IMR-90 (cell line): ENCODE data around the gene ANXA4. TPM values are rescaled to one million over a fixed set of nuclear protein-coding genes. Genes with fewer than 3 reads are reported as not detected.

Experiments used
- ATAC-seq: fragments of 200-7000 bp; cut with Tn5 transposase; 2 replicates; pipeline ENCODE4 v1.9.1; 2020; ENCODE audit warnings: low read depth, mild to moderate bottlenecking, moderate library complexity
- BruUV-seq: library from RNA; stranded (reverse); fragments of 400-500 nt; replicated peaks from 2 replicates; lab custom pipeline; 2021; lab: Mats Ljungman, UMichigan
- CTCF ChIA-PET: fragments of 300-600 bp; formaldehyde crosslinking; extraction: SDS; loops from one replicate; lab custom pipeline; 2021; ENCODE audit warnings: antibody characterized with exemption; lab: Yijun Ruan, JAX
- POLR2A ChIA-PET: fragments of 300-600 bp; sonication (Branson Sonifier 250); formaldehyde crosslinking; loops from one replicate; lab custom pipeline; 2022; ENCODE audit warnings: antibody characterized with exemption; ENCODE audit not compliant: unreplicated experiment; lab: Charles Lee
- DNase-seq: peaks from one replicate; pipeline ENCODE4 v3.0.0; 2013
- H2AFZ ChIP-seq: replicated peaks from 2 replicates; pipeline ENCODE3; 2013; ENCODE audit warnings: low read length, mild to moderate bottlenecking; ENCODE audit not compliant: poor library complexity
- H2AK5ac ChIP-seq: 2 replicates; pipeline ENCODE4 v1.6.1; 2013; ENCODE audit warnings: low read depth, low read length, inconsistent platforms
- H2AK9ac ChIP-seq: replicated peaks from 2 replicates; pipeline ENCODE3; 2013; ENCODE audit warnings: mild to moderate bottlenecking, low read depth, low read length, moderate library complexity; ENCODE audit not compliant: poor library complexity
- H2BK120ac ChIP-seq: 2 replicates; pipeline ENCODE4 v1.6.1; 2013; ENCODE audit warnings: low read depth, low read length, inconsistent platforms
- H2BK15ac ChIP-seq: 3 replicates; pipeline ENCODE4 v1.6.1; 2013; ENCODE audit warnings: low read depth, low read length, inconsistent platforms
- H2BK20ac ChIP-seq: 2 replicates; pipeline ENCODE4 v1.6.1; 2013; ENCODE audit warnings: low read depth, mild to moderate bottlenecking, inconsistent platforms, low read length, moderate library complexity
- H2BK5ac ChIP-seq: 2 replicates; pipeline ENCODE4 v1.6.1; 2013; ENCODE audit warnings: mild to moderate bottlenecking, low read depth, low read length, inconsistent platforms; ENCODE audit not compliant: poor library complexity, severe bottlenecking
- H3K14ac ChIP-seq: replicated peaks from 2 replicates; pipeline ENCODE4 v1.6.1; 2013; ENCODE audit warnings: low read depth, low read length, inconsistent platforms
- H3K18ac ChIP-seq: 2 replicates; pipeline ENCODE4 v1.6.1; 2013; ENCODE audit warnings: low read depth, low read length, control low read depth
- H3K23ac ChIP-seq: 2 replicates; pipeline ENCODE4 v1.6.1; 2013; ENCODE audit warnings: low read depth, low read length, inconsistent platforms
- H3K27ac ChIP-seq: 2 replicates; pipeline ENCODE4 v1.5.1; 2013; ENCODE audit warnings: mild to moderate bottlenecking, control low read depth, low read length; ENCODE audit not compliant: insufficient read depth
- H3K27me3 ChIP-seq: 2 replicates; pipeline ENCODE4 v1.6.1; 2013; ENCODE audit warnings: low read length; ENCODE audit not compliant: control insufficient read depth, insufficient read depth
- H3K36me3 ChIP-seq: 2 replicates; pipeline ENCODE4 v1.6.1; 2013; ENCODE audit warnings: low read length, mixed read lengths; ENCODE audit not compliant: control insufficient read depth, insufficient read depth
- H3K4ac ChIP-seq: 2 replicates; pipeline ENCODE4 v1.6.1; 2013; ENCODE audit warnings: low read depth, low read length, inconsistent platforms
- H3K4me1 ChIP-seq: 2 replicates; pipeline ENCODE4 v1.6.1; 2013; ENCODE audit warnings: low read length, mixed read lengths; ENCODE audit not compliant: control insufficient read depth, insufficient read depth
- H3K4me2 ChIP-seq: 2 replicates; pipeline ENCODE4 v1.6.1; 2013; ENCODE audit warnings: low read depth, mild to moderate bottlenecking, control low read depth, low read length, moderate library complexity
- H3K4me3 ChIP-seq: 2 replicates; pipeline ENCODE4 v1.5.1; 2013; ENCODE audit warnings: low read depth, mild to moderate bottlenecking, control low read depth, low read length, moderate library complexity; ENCODE audit not compliant: insufficient read depth
- H3K56ac ChIP-seq: 2 replicates; pipeline ENCODE4 v1.6.1; 2013; ENCODE audit warnings: low read length, inconsistent platforms; ENCODE audit not compliant: insufficient read depth; ENCODE audit errors: extremely low read depth
- H3K79me1 ChIP-seq, 2 experiments: 2 replicates each; pipeline ENCODE4 v1.6.1; 2013; ENCODE audit warnings: low read length in 2 of 2, inconsistent platforms in 1 of 2, low read depth in 1 of 2
- H3K9ac ChIP-seq: 2 replicates; pipeline ENCODE4 v1.6.1; 2013; ENCODE audit warnings: low read depth, low read length, control low read depth
- H3K9me1 ChIP-seq: 2 replicates; pipeline ENCODE4 v1.6.1; 2013; ENCODE audit warnings: low read length, inconsistent platforms; ENCODE audit not compliant: insufficient read depth
- H3K9me3 ChIP-seq: 2 replicates; pipeline ENCODE4 v1.6.1; 2013; ENCODE audit warnings: low read length; ENCODE audit not compliant: control insufficient read depth, insufficient read depth
- H4K20me1 ChIP-seq: 2 replicates; pipeline ENCODE4 v1.6.1; 2013; ENCODE audit warnings: low read length, inconsistent platforms; ENCODE audit not compliant: insufficient read depth
- H4K5ac ChIP-seq: 2 replicates; pipeline ENCODE4 v1.6.1; 2013; ENCODE audit warnings: mild to moderate bottlenecking, low read depth, low read length, control low read depth
- H4K8ac ChIP-seq, 2 experiments: 2 replicates each; pipeline ENCODE4 v1.6.1; 2013; ENCODE audit warnings: low read depth in 2 of 2, low read length in 2 of 2, control low read depth in 1 of 2, inconsistent platforms in 1 of 2
- H4K91ac ChIP-seq: 2 replicates; pipeline ENCODE4 v1.6.1; 2013; ENCODE audit warnings: low read depth, low read length, inconsistent platforms; ENCODE audit not compliant: insufficient read depth
- BHLHE40 ChIP-seq: fragments of 150-350 bp; IDR thresholded peaks from 2 replicates; pipeline ENCODE4 v1.6.1; 2016; ENCODE audit warnings: mild to moderate bottlenecking, low read depth, low read length
- CHD1 ChIP-seq: IDR thresholded peaks from 2 replicates; pipeline ENCODE4 v1.6.1; 2012; ENCODE audit warnings: low read depth, low read length, improper control_type of control experiment
- FOS ChIP-seq: fragments of 150-350 bp; IDR thresholded peaks from 2 replicates; pipeline ENCODE4 v1.6.1; 2016; ENCODE audit warnings: low read depth, low read length
- MAFK ChIP-seq: IDR thresholded peaks from 2 replicates; pipeline ENCODE4 v1.6.1; 2012; ENCODE audit warnings: low read depth, low read length, improper control_type of control experiment
- MXI1 ChIP-seq: IDR thresholded peaks from 2 replicates; pipeline ENCODE4 v1.6.1; 2012; ENCODE audit warnings: low read depth, mild to moderate bottlenecking, low read length, moderate library complexity, borderline replicate concordance
- NFE2L2 ChIP-seq: fragments of 150-350 bp; IDR thresholded peaks from 2 replicates; pipeline ENCODE4 v1.6.1; 2016; ENCODE audit warnings: low read depth, mild to moderate bottlenecking, low read length
- POLR2A ChIP-seq: IDR thresholded peaks from 2 replicates; pipeline ENCODE4 v1.6.1; 2012; ENCODE audit warnings: mild to moderate bottlenecking, low read depth, low read length
- RAD21 ChIP-seq: IDR thresholded peaks from 2 replicates; pipeline ENCODE4 v1.6.1; 2012; ENCODE audit warnings: low read length, improper control_type of control experiment
- RCOR1 ChIP-seq: IDR thresholded peaks from 2 replicates; pipeline ENCODE4 v1.6.1; 2012; ENCODE audit warnings: mild to moderate bottlenecking, low read length, improper control_type of control experiment; ENCODE audit not compliant: insufficient replicate concordance
- RFX5 ChIP-seq: IDR thresholded peaks from 2 replicates; pipeline ENCODE4 v1.8.0; 2012; ENCODE audit warnings: low read depth, mild to moderate bottlenecking, low read length, moderate library complexity
- USF2 ChIP-seq: fragments of 150-350 bp; IDR thresholded peaks from 2 replicates; pipeline ENCODE4 v1.6.1; 2017; ENCODE audit warnings: mild to moderate bottlenecking, antibody characterized with exemption, low read length, low read depth
- WGBS, 2 experiments: methylation state at CpG; one replicate each; pipeline versions ENCODE4 v1.1.5 to v1.1.7; 2013; ENCODE audit warnings: missing lambda C conversion rate in 2 of 2; ENCODE audit not compliant: insufficient read length in 1 of 2; ENCODE audit errors: extremely low coverage in 2 of 2; 5-methylcytosine and 5-hydroxymethylcytosine counted together
- dilution Hi-C: fragments of 300-500 bp; cut with HindIII; formaldehyde crosslinking; loops from one replicate; pipeline ENCODE4 v1.14.3; 2018; ENCODE audit warnings: low sequenced_read_pairs; ENCODE audit not compliant: unreplicated experiment
- in situ Hi-C: fragments of 300-500 bp; cut with MboI; formaldehyde crosslinking; loops from 3 replicates; pipeline ENCODE4 v1.14.3; 2019; ENCODE audit warnings: low sequenced_read_pairs, inconsistent platforms, mixed read lengths
- intact Hi-C: fragments of 100-400 bp; cut with micrococcal nuclease; formaldehyde crosslinking; loops from 2 replicates; pipeline ENCODE4 v1.10.0; 2022
- polyA plus RNA-seq, 3 experiments: library from polyadenylated mRNA; depleted of rRNA; stranded (reverse); fragments of >200 nt; gene quantifications; 2 replicates each; pipeline ENCODE4 v1.2.3, GENCODE V29; 2012; ENCODE audit warnings: low replicate concordance in 1 of 3
- total RNA-seq: library from RNA; depleted of rRNA; stranded (reverse); fragments of >200 nt; gene quantifications from 2 replicates; pipeline ENCODE4 v1.2.3, GENCODE V29; 2012
- TF ChIP-seq, protein P1 (sequence below): conservative IDR thresholded peaks from 2 replicates; pipeline ENCODE4 v1.5.1; 2012; ENCODE audit warnings: mild to moderate bottlenecking, low read depth, low read length, improper control_type of control experiment
- TF ChIP-seq, protein P2 (sequence below): fragments of 150-350 bp; IDR thresholded peaks from 2 replicates; pipeline ENCODE4 v1.6.1; 2016; ENCODE audit warnings: low read depth, mild to moderate bottlenecking, low read length, moderate library complexity, borderline replicate concordance

The ANXA4 gene
- total and polyA plus RNA-seq, 2 of the 4 experiments (the other 2 are of a cell fraction): 22.2 to 72.0 TPM

GRCh38 chr2:69729781-69730180 is 12.2 kb upstream of the ANXA4 start:
- ATAC-seq (no peak), DNase-seq (no peak)
- Histone ChIP-seq H3K4me2 (no peak overlapping the region), H2BK15ac (no peak overlapping the region), H3K18ac (no peak overlapping the region), H3K4me1 (peaks cover 2% of the 10 kb centered on the region; the same call in 1 of the 2 replicates), H3K9me1 (peaks cover 2% of the 10 kb centered on the region; the same call in 1 of the 2 replicates), H3K36me3 (no peaks in the 10 kb centered on the region), H4K5ac (no peak overlapping the region), H2BK120ac (no peak overlapping the region), H2AFZ (no peak overlapping the region), H3K27ac (no peak overlapping the region), H3K23ac (no peak overlapping the region), H3K9ac (no peak overlapping the region), H3K14ac (no peak overlapping the region), H4K91ac (no peak overlapping the region), H2BK5ac (no peak overlapping the region), H3K4me3 (no peak overlapping the region), H3K56ac (no peak overlapping the region), H4K20me1 (no peaks in the 10 kb centered on the region), H4K8ac (no peak overlapping the region), H3K9me3 (no peaks in the 10 kb centered on the region), H2AK9ac (no peak overlapping the region), H2BK20ac (no peak overlapping the region), H3K4ac (no peak overlapping the region), H3K79me1 (no peaks in the 10 kb centered on the region), H2AK5ac (no peak overlapping the region), H3K27me3 (no peaks in the 10 kb centered on the region)
- WGBS, 2 experiments: no CpG with 5 or more reads among the region's 5 CpGs
- dilution Hi-C loops (no loop called here), intact Hi-C loops (loop anchor here (10.0 kb wide), 1 partner anchor 355 kb away; the partner anchor contains the start of gene PCBP1), in situ Hi-C loops (loop anchor here (5.0 to 25.0 kb wide), 2 partner anchors 88 to 333 kb away; no protein-coding TSS in a partner anchor)
- BruUV-seq: no TSS peak
- ChIA-PET POLR2A (no interaction called here), CTCF (interaction anchor here (0.9 kb wide), 1 partner anchor 9 kb away, joined by 4 read pairs; no protein-coding TSS in a partner anchor)
- TF ChIP-seq CHD1 (no peak), NFE2L2 (no peak), POLR2A (no peak), RAD21 (no peak), FOS (no peak), USF2 (no peak), RFX5 (no peak), RCOR1 (no peak), MXI1 (no peak), MAFK (no peak), BHLHE40 (no peak)
- TF ChIP-seq, protein P1, sequence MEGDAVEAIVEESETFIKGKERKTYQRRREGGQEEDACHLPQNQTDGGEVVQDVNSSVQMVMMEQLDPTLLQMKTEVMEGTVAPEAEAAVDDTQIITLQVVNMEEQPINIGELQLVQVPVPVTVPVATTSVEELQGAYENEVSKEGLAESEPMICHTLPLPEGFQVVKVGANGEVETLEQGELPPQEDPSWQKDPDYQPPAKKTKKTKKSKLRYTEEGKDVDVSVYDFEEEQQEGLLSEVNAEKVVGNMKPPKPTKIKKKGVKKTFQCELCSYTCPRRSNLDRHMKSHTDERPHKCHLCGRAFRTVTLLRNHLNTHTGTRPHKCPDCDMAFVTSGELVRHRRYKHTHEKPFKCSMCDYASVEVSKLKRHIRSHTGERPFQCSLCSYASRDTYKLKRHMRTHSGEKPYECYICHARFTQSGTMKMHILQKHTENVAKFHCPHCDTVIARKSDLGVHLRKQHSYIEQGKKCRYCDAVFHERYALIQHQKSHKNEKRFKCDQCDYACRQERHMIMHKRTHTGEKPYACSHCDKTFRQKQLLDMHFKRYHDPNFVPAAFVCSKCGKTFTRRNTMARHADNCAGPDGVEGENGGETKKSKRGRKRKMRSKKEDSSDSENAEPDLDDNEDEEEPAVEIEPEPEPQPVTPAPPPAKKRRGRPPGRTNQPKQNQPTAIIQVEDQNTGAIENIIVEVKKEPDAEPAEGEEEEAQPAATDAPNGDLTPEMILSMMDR: no peak
- TF ChIP-seq, protein P2, sequence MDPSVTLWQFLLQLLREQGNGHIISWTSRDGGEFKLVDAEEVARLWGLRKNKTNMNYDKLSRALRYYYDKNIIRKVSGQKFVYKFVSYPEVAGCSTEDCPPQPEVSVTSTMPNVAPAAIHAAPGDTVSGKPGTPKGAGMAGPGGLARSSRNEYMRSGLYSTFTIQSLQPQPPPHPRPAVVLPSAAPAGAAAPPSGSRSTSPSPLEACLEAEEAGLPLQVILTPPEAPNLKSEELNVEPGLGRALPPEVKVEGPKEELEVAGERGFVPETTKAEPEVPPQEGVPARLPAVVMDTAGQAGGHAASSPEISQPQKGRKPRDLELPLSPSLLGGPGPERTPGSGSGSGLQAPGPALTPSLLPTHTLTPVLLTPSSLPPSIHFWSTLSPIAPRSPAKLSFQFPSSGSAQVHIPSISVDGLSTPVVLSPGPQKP: no peak
